Activated T-cell treated with anti-CD3 and anti-CD28 coated beads for 4 hours (primary cell): ENCODE data around the gene CBFA2T3.
"Not testable (repeated sequence)": the region's sequence is repeated elsewhere in the genome, so short reads cannot be mapped to it uniquely, and the experiment has no call there.

Source experiments
- DNase-seq: peaks from one replicate; pipeline ENCODE4 v3.0.0-alpha.2; 2020

CBFA2T3 gene

DNA sequence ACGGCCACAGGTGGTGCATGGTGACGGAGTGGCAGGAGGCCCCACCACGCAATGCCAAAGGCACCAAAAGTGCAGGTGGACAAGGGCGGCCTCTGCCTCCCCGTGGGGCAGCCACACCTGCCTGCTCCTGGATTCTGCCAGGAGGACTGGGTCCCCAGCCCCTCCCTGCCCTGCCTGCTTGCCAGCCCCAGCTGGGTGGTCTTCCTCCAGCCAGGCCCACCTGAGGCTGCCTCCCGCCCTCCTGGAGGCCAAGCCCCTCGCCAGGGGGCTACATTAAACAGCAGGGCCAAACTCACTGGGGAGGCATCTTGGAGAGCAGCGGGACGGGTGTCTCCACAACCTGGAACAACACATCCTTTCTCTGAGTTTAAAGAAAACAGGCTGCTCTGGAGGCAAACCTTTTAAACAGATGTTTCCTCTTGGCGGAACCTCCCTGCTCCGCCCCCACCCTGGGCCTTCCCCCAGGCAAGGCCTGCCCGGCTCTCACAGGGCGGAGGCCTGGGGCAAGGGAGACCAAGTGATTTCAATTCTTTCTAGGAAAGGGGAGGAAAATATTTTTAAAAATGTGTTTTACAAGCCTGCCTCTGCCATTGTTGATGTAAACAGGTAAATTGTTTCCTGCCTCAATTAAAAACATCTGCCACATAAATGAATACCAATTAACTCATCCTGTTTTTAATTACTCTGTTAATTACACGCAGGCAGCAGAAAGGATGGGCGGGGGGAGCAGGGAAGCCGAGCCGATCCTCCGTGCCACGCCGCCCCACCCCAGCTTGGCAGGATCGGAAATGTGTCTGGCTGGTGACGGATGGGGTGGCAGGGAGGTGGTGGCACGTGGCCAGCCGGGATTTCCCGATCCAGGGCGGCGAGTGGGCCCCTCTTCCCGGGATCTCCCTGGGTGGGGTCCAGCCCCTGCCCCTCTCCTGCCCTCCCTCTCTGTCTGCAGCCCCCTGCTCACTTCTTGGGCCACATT is 56.1 kb downstream of the CBFA2T3 start:
- no peak for DNase-seq

DNA sequence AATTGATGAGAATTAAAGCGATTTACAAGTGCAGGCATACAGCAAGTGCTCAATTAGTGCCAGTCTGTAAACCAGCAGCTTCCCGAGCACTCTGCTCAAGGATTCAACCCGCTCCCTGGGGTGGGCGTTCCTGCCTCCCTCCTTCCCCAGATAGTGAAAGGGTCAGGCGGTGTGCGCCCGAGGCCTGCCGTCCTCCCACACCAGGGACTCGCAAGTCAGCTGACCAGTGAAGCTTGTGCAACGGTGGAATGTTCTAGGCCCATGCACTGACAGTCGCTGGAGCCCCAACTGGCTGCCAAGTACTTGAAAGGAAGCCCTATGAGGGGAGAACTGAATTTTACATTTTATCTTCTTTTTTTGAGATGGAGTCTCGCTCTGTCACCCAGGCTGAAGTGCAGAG is 57.1 kb downstream of the CBFA2T3 start:
- DNase-seq = no peak

- not testable (repeated sequence) for DNase-seq
Measured at GRCh38 chr16:88918896-88919295, 58.1 kb downstream of the CBFA2T3 start.

- DNase-seq = no peak
Measured at GRCh38 chr16:88917915-88918627, 58.9 kb downstream of the CBFA2T3 start.

DNA sequence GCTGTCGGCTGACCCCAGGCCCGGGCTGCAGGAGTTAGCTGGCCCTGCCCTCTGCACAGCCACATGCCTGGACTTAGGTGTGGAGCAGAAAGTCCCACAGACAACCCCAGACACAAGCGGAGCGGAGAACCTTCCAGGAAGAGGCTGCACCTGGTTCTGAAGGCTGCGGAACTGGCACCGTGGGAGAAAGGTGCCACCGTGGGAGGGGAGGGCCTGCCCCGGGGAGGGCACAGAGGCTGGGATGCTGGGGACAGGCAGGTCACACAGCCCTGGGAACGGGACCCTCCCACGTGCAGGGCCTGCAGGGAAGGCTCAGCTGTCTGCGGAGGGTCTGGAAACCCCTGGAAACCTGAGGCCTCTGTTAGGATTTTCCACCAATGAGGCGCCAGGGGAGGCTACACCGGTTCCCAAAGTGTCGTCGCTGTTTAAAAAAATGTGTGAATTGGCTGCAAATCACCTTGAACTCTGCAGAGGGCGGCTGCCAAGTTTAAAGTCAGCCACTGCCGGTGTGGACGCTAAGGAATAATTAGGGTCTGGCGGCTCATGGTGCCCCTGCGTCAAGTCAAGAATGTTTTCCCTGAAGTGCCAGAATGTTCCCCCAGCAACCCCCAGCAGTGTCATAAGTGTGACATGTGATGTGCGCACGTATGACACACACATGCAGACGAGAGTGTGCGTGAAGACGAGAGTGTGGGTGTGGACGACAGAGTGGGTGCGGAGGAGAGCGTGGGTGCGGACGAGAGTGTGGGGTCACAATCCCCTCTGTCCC is 59.7 kb downstream of the CBFA2T3 start:
- DNase-seq = no peak

DNA sequence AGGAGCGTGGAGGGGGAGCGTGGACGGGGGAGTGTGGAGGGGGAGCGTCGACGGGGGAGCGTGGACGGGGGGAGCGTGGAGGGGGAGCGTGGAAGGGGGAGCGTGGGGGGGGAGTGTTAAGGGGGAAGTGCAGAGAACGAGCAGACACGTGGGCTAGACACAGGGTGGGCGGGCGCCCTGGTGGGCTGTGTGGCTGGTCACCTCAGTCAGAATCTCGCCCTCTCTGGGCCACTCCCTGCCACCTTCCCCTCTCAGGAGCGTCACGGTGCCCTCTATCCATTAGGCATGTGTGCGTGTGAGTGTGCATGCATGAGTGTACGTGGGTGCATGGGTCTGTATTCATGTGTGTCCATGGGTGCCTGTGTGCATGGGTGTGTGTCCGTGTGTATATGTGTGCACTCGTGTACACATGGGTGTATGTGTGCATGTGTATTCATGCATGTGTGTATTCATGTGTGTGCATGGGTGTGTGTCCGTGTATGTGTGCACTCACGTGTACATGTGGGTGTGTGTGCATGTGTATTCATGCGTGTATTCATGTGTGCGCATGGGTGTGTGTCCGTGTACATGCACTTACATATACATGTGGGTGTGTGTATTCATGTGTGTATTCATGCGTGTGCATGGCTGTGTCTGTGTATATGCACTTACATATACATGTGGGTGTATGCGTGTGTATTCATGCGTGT is 61.2 kb downstream of the CBFA2T3 start:
- no peak for DNase-seq

DNA sequence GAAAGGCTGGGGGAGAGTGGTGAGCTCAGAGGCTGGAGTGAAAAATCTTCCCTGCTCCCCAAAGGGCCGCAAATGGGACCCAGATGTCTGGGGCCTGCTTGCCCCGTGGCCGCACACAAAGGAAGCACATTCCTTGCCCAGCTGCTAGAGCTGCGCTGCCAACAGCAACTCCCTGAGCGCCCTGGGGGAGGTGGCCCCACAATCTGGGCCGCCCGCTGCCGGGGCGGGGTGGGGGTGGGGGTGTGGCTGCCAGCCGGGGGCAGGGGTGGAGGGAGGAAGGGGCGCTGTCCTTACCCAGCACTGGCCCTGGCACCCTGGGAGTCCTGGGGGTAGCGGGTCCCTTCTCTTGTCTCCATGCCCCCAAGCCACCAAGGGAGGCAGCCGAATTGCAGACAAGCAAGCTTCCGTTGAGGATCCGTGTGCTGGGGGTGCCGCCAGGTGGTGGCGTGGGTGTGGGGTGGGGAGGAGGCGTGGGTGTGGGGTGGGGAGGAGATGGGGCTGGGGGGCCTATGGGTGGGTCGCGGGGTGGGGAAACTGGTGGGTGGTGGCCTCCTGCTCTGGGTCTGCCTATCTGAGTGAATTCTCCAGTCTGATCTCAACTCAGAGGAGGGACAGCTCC is 62.1 kb downstream of the CBFA2T3 start:
- DNase-seq = no peak

DNA sequence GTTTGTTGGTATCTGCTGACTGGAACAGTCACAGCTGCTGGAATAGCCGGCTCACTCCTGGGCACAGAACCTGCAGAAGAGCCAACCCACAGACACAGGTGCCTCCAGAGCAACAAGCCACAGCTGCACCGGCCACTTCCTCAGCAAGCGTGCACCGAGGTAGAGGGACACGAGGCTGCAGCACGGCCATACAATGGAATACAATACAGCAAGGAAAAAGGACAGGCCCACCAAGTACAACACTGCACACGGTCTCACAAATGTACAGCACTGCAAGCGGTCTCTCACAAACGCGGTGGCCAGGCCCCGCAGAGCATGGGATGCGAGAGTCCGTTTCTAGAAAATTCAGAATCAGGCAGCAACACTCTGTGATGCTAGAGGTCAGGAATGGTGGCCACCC is 63.1 kb downstream of the CBFA2T3 start:
- DNase-seq = no peak

DNA sequence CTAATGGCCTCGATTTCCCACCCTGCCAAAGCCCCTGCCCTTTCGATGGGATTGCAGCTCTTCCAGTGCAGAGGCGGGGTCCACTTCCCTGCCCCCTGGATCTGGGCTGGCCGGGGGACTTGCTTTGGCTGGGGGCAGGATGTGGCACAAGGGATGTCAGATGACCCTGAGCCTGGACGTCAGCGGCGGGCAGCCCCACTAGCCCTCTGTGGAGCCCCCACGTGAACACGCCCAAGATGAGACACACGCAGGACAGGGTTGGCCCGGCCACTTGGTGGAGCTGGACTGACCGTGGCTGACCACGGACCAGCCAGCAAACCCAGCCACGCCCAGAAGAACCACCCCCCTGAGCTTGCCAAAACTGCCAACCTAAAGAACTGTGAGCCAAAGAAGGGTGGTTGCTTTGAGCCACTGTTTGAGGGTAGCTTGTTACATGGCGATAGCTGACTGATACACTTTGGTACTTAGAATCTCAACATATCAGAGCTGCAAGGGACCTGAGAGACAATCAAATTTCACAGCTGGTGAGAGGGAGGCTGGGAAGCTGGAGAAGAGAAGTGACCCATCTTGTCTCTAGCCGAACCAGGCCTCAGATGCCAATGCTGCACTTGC is 63.9 kb downstream of the CBFA2T3 start:
- DNase-seq = no peak

GRCh38 chr16:88912556-88912955 is 64.5 kb downstream of the CBFA2T3 start:
- no peak for DNase-seq

GRCh38 chr16:88911946-88912310 is 65.1 kb downstream of the CBFA2T3 start:
- no peak for DNase-seq

- DNase-seq = no peak
Measured at GRCh38 chr16:88911136-88911945, 65.7 kb downstream of the CBFA2T3 start.

- no peak for DNase-seq
Measured at GRCh38 chr16:88910284-88911135, 66.5 kb downstream of the CBFA2T3 start.

- DNase-seq = no peak
Measured at GRCh38 chr16:88909431-88910210, 67.4 kb downstream of the CBFA2T3 start.

GRCh38 chr16:88908307-88908706 is 68.7 kb downstream of the CBFA2T3 start:
- no peak for DNase-seq

DNA sequence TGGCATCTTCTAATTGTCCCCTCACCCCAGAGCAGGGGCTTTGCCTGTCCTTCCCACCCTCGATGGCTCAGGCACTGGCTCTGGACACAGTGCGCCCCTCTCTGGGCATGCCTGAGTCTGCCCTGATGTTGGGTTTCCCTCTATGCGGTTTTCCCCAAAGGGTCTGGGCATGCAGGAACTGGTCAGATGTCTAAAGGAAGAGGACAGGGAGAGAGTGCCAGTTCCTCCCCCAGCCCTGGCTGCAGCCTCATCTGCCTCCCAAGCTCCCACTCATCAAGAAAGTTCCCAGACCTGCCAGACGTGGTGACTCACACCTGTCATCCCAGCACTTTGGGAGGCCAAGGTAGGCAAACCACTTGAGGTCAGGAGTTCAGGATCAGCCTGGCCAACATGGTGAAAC is 69.2 kb downstream of the CBFA2T3 start:
- no peak for DNase-seq

- no peak for DNase-seq
Measured at GRCh38 chr16:88906535-88907105, 70.4 kb downstream of the CBFA2T3 start.

GRCh38 chr16:88906020-88906419 is 71.0 kb downstream of the CBFA2T3 start:
- no peak for DNase-seq

- DNase-seq = no peak
Measured at GRCh38 chr16:88905563-88905962, 71.4 kb downstream of the CBFA2T3 start.
